Stimulated activated CD8-positive, alpha-beta memory T cell treated with anti-CD3 and anti-CD28 coated beads, Interleukin-2, amount 100 ng/mL, for 1 hour (primary cell): ENCODE measurements around the gene YPEL3.
A peak's percentile ranks its signal among the peaks of the same experiment; 100 is the strongest.
"Not testable (repeated sequence)": the region's sequence is repeated elsewhere in the genome, so short reads cannot be mapped to it uniquely, and the experiment has no call there.

Experiments used
- DNase-seq, 2 donors: peaks; one replicate each; pipeline ENCODE4 v3.0.0-alpha.2; 2020; ENCODE audit warnings: low read depth in 2 of 2

YPEL3 gene, protein sequence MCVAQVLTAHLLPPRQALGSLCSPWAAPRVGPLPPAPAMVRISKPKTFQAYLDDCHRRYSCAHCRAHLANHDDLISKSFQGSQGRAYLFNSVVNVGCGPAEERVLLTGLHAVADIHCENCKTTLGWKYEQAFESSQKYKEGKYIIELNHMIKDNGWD

DNA sequence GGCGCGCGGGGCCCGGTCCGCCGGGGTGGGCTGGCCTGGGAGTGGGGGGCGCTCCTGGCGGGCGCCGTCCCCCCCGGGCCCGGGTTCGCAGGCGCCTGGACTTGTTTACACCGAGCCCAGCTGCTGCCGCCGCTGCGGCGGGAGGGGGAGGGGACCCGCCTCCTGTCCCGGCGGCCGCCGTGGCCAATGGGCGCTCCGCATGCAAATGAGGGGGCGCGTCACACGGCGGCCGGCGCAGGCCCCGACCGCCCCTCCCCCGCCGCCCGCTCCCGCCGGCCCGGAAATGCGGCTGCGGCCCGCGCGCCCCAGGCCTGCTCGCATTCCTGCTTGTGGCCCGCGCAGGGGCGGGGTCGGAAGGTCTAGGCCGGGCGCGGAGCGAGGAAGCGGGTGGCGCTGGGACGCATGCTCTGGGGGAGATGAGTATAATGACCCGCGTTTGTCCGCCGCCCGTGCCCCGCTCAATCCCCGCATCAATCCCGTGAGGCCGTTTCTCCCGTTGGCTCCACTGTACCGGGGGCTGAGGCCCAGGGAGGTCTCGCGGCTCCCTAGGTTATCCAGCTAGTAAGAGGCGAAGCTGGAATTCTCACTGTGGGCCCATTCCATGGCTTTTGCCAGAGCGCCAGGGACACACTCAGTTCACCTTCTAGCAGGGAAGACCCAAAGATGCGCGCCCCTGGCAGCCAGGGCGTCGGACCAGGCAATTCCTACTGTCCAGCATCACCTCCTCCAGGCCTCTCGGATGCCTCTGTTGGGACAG is at the start of gene YPEL3:
Gene YPEL3 (minus strand): TSS at position 109 of the 757 bp plus-strand sequence. CDS start 731 bp downstream, outside the sequence.
- DNase-seq = peak; percentile 75 to 79

DNA sequence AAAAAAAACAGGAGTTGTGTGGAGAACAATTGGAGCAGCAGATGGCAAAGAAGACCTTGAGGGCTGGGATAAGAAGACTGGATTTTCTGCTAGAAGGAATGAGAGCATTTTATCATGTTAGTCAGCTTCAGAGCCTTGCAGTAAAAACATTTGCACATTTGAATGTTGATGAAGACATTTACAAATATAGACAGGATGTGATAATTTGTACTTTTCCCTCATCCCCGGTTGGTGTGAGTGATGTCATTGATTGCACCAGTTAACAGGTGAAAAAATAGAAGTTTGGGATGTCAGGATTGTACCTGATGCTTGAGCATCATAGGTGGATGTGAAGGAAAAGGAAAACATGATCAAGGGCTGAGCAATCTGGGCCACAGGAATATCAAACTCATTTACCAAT is 49.6 kb upstream of the YPEL3 start:
- no peak for DNase-seq

DNA sequence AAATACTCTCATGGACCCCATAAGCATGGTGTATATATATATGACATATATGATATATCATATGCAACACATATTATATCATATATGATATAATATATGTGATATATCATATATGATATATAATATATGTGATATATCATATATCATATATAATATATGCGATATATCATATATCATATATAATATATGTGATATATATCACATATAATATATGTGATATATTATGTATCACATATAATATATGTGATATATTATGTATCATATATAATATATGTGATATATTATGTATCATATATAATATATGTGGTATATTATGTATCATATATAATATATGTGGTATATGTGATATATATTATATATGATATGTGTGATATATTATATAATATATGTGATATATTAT is 48.9 kb upstream of the YPEL3 start:
- DNase-seq = no peak

DNA sequence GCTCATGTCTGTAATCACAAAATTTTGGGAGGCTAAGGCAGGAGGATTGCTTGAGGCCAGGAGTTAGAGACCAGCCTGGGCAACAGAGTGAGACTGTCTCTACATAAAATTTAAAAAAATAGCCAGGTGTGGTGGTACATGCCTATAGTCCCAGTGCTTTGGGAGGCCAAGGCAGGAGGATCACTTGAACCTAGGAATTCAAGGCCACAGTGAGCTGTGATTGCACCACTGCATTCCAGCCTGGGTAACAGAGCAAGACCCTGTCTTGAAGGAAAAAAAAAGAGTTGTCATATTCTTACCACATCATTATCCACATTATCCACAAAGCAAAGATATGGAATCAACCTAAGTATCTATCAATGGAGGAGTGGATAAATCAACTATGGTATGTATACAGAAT is 48.0 kb upstream of the YPEL3 start:
- DNase-seq = no peak

DNA sequence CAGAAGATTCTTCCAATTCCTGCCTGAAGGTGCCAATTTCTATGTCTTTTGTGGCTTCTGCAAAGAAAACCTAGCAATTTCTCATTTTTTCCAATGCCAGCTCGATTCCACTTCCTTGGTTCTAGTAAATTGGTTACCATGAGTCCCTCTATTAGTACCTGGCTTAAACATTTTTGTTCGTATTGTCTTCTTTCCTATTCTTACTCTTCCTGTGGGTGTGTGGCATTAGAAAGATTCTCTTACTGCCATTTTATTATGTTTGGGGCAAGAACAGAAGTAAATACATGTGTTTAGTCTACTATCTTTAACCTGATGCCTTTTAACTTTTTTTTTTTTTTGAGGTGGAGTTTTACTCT is 47.3 kb upstream of the YPEL3 start:
- no peak for DNase-seq

DNA sequence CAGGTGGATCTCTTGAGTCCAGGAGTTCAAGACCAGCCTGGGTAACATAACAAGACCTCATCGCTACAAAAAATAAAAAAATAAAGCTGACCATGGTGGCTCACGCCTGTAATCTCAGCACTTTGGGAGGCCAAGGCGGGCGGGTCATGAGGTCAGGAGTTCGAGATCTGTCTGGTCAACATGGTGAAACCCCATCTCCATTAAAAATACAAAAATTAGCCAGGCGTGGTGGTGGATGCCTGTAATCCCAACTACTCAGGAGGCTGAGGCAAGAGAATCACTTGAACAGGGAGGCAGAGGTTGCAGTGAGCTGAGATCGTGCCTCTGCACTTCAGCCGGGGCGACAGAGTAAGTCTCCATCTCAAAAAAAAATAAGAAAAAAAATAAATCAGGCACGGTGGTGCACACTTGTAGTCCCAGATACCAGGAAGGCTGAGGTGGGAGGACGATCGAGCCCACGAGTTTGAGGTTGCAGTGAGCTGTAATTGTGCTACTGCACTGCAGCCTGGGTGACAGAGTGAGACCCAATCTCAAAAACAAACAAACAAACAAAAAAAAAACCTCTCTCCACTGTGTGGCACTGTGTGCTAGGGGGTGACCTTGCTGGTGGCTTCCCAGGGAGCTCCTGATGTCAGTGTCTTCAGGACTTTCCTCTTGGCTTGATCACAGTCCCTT is 46.8 kb upstream of the YPEL3 start:
- no peak for DNase-seq

DNA sequence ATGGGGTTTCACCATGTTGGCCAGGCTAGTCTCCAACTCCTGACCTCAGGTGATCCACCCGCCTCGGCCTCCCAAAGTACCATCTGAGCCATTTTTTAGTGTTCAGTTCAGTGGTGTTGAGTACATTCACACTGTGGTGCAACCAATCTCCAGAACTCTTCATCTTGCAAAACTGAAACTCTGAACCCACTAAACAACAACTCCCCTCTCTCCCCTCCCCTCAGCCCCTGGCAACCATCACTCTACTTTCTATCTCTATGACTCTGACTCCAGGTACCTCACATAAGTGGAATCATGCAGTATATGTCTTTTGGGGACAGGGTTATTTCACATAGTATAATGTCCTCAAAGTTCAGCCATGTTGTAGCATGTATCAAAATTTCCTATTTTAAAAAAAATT is 45.7 kb upstream of the YPEL3 start:
- DNase-seq = no peak

DNA sequence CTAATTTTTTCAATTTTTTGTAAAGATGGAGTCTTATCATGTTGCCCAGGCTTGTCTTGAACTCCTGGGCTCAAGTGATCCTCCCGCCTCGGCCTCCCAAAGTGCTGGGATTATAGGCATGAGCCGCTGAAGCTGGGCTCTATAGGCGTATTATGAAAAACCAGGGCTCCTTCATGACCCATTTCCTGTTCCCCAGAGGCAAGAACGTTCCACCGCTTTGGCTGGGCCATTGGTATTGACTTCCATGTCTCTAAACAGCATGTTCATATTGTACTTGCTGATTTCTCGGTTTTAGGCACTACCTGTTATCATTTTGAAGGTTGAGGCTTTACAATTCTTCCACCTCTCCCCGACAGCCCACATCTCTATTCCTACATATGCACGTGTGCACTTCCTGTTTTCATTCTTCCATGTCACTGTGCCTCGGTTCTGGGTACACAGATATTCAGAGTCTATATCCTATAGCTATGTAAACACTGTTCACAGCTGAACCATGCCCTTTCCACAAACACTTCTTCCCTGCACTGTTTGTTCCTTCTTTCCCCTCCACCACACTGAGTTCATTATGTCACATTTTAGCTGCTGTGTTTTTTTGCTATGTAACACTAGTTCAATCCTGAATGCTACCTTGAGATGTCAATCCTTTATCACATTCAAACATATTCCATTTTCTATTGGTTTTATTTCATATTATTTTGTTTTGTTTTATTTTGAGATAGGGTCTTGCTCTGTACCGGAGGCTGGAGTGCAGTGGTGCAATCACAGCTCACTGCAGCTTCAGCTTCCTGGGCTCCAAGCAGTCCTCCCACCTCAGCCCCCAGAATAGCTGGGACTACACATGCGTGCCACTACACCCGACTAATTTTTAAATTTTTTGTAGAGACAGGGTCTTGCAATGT is 43.8 kb upstream of the YPEL3 start:
- DNase-seq = no peak

DNA sequence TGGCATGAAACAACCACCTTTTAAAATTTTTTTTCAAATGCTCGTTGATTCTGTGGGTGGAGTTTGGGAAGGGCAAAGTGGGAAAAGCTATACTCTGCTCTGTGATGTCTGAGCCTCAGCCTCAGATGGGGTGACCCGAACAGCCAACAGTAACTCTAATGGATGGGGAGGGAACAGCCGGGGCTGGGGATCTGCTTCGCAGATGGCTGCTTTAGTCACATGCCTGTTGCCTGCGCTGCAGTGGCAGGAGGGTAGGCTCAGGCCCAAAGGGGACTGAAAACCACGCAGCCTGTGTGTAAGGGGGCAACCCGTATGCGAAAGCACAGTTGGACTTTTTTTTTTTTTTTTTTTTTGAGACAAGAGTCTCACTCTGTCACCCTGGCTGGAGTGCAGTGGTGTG is 41.9 kb upstream of the YPEL3 start:
- no peak for DNase-seq

DNA sequence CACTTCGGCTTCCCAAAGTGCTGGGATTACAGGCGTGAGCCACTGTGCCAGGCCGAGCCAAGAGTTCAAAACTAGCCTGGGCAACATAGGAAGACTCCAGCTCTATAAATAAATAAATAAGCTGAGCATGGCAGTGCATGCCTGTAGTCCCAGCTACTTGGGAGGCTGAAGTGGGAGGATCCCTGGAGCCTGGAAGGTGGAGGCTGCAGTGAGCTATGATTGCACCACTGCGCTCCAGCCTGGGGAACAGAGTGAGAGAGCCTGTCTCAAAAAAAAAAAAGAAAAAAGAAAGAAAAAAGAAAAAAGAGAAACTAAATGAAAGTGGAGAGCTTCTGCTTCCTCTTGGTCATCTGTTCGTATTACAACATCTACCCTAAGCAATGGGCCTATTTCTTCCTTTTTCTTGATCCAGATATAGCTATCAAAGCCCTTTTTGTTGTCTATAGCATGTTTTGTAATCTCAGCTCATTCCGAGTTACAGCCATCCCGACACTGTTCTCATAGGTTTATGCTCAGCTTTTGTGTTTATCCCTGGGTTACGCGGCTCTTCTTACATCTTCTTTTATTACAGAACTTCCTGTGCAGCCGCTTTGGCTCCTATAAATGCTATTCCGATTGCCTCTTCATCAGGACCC is 41.1 kb upstream of the YPEL3 start:
- DNase-seq = no peak

DNA sequence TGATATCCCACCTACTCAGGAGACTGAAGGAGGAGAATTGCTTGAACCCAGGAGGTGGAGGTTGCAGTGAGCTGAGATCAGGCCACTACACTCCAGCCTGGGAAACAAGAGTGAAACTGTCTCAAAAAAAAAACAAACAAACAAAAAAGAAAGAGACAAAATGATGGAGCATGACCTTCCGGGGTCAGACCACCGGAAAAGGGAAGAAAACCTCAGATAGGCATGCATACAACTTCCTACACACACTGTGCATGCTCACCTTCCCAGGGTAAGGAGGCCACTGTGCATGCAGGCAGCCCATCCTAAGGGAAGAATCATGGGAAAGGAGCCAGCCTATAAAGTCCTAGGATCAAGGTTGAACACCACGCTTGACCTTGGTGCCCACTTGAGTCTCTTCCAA is 36.6 kb upstream of the YPEL3 start:
- no peak for DNase-seq

DNA sequence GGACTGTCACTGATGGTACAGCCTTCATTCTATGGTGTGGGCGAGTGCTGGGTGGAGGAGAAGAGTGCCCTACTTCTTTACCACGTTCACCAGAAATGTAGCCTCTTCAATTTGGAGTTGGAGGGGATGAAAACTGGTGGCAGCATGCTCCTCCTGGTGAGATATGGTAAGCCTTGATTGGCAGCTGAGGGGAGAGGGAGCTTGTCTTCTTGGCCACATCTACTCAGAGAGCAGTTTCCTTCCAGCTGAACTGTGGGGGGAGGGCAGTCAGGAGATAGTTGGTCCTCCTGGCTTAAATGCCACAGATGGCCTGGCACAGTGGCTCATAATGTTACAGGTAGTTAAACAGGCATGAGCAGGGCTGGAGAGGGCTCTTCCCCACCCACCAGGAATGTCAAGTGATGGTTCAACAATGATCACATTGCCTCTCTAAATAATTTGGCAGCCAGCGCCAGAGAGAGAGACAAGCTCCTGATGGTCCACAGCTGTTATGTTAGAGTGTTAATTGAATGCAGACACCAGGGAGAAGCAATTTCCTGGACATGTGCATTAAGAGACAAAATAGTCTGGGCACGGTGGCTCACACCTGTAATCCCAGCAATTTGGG is 36.0 kb upstream of the YPEL3 start:
- no peak for DNase-seq

DNA sequence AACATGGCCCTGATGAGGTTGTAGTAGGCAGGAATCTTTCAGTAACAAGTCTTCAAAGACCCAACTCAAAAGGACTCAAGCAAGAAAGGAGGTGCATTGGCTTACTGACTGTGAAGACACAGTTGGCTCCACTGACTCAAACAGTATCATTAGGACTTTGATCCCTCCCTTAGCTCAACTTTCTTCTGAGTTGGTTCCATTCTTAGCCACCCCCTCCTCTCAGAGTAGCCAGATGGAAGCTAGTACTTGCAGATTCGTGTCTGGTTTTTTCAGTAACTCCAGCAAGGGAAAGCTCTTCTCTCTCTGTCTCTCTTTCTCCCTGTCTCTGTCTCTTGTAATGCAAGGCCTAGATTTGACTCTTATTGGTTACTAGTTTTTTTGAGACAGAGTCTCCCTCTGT is 32.0 kb upstream of the YPEL3 start:
- no peak for DNase-seq

DNA sequence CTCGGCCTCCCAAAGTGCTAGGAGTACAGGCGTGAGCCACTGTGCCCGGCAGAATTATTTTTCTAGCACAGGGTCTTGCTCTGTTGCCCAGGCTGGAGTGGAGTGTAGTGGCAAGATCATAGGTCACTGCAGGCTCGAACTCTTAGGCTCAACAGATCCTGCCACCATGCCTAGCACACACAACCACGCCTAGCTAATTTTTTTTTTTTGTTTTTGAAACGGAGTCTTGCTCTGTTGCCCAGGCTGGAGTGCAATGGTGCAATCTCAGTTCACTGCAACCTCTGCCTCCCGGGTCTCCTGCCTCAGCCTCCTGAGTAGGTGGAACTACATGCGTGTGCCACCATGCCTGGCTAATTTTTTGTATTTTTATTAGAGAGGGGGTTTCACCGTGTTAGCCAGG is 29.7 kb upstream of the YPEL3 start:
- DNase-seq = not testable (repeated sequence)

DNA sequence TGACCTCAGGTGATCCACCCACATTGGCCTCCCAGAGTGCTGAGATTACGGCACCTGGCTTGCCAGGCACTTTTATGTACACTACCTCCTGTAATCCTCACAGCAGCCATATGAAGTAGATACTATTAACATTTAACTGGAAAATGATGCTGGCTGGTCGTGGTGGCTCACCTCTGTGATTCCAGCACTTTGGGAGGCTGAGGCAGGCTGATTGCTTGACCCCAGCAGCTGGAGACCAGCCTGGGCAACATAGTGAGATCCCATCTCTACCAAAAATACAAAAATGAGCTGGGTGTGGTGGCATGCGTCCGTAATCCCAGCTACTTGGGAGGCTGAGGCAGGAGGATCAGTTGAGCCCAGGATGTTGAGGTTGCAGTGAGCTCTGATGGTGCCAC is 29.0 kb upstream of the YPEL3 start:
- no peak for DNase-seq

DNA sequence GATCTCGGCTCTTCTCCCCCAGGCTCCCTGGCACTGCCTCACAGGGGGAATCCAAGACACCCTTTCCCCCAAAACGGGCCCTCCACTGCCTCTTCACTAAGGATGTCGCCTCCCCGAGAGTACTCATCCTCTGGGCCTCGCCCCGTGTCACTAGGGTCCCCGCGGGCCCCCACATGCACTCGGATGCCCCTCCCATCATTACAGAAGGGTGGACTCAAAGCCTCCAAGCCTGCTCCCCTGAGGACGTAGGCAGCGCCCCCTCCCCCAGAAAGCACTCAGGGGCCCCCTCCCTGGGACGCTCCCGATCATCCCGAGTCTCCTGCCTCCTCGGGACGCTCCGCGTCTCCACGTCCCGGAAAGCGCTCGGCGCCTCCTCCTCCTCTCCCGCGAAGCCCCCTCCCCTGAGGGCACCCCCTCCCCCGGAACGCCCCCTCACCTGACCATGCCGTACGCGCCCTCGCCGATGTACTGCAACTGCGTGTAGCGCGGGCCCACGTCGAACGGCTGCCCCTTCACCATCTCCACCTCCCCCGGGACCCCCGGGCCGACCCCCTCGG is 26.7 kb upstream of the YPEL3 start:
- DNase-seq = no peak

DNA sequence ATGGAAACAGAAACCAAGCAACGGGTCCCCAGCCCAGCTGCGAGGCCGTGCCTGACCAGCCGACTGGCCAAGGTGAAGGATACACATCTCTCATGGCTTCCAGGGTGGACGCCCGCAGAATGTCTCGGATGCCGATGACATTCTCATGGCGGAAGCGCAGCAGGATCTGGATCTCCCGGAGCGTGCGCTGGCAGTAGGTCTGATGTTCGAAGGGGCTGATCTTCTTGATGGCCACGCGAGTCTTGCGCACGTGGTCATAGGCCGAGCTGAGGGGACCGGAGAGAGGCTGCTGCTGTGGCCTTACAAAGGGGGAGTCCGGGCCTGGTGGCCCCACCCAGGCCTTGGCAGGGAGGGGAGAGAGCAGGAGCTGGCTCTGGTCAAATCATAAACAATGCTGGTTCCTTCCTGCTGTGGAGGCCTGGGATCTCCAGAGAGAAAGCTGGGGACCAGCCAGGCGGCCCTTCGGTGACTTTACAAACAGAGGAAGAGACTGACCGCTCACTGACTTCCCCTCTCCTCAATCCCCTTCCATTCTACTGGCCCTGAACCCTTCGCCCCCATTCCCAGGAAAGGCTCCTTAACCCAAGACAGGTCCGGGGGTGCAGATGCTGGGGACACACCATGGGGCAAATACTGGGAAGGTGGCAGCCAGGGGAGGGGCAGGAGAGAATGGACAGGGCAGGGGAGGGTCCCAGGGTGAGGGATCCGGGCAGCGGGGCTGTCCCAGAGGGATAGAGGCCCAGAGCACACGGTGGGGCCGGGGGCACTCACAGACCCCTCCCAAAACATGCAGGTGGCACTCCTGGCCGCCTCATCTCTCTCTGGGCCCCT is 25.9 kb upstream of the YPEL3 start:
- DNase-seq = no peak

DNA sequence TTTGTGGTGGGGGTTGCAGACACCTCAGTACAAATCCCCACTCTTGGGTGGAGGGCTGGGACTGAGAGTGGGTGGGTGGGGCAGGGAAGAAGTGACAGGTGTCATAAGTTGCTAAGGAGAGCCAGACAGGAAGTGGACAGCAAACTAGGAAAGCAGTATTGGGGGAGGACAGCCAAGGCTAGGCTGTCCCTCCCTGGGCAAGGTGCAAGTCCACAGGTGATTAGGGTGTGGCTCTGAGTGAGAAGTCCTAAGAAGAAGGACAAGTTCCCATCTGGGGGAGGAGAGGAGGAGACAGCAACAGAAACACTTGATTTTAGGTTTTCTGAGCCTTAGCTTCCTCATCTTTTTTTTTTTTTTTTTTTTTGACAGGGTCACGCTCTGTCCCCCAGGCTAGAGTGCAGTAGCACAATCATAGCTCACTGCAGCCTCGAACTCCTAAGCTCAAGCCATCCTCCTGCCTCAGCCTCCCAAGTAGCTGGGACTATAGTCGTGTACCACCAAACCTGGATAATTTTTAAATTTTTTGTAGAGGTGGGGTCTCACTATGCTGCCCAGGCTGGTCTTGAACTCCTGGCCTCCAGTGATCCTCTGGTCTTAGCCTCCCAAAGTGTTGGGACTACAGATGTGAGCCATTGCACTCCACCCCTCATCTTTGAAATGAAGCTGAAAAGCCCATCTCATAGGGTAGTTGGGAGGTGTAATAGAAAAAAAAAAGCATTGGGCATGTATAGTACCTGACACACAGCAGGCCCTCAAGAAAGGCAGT is 24.5 kb upstream of the YPEL3 start:
- no peak for DNase-seq

DNA sequence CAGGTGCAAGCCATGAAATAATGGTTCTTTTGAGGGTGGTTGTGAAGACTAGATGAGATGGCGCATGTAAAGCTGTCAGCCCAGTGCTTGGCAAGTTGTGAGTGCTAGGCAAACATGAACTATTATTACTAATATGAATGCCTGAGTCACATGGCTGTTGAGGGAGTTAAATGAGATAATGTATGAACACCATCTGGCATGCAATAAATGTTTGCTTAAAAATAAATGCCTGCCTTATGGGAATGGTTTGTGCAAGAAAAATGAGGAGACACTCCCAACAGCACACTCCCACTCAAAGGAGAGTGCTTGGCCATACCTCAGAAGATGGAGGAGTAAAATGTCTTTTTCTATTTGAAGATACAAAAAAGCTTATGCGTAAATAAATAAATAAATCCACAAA is 23.4 kb upstream of the YPEL3 start:
- no peak for DNase-seq
